Small intestine (tissue), 7 donors: ENCODE measurements around the gene USP16. TPM values are rescaled to one million over a fixed set of nuclear protein-coding genes. Genes with fewer than 3 reads are reported as not detected.
"Not testable (repeated sequence)": the region's sequence is repeated elsewhere in the genome, so short reads cannot be mapped to it uniquely, and the experiment has no call there.

Source experiments
- DNase-seq, 2 donors: peaks; one replicate each; pipeline versions ENCODE4 v3.0.0 to v3.0.0-alpha.2; 2013
- FAIRE-seq: peaks from 2 replicates; lab custom pipeline; 2012; peaks lifted over from hg19 to GRCh38; lab: Jason Lieb, UNC
- H3K27ac ChIP-seq, 3 donors: one replicate each; pipeline ENCODE4 v1.5.1; 2013; ENCODE audit warnings: low read length in 2 of 3, mild to moderate bottlenecking in 2 of 3, control low read depth in 1 of 3, inconsistent platforms in 1 of 3, low read depth in 1 of 3, moderate library complexity in 1 of 3
- H3K27me3 ChIP-seq, 3 donors: one replicate each; pipeline ENCODE4 v1.6.1; 2013; ENCODE audit warnings: low read length in 3 of 3, inconsistent platforms in 1 of 3; ENCODE audit not compliant: control insufficient read depth in 3 of 3, insufficient read depth in 3 of 3
- H3K36me3 ChIP-seq, 3 donors: one replicate each; pipeline ENCODE4 v1.6.1; 2013; ENCODE audit warnings: low read length in 3 of 3, inconsistent platforms in 1 of 3, low read depth in 1 of 3, mild to moderate bottlenecking in 1 of 3, moderate library complexity in 1 of 3; ENCODE audit not compliant: control insufficient read depth in 3 of 3, insufficient read depth in 2 of 3
- H3K4me1 ChIP-seq, 3 donors: one replicate each; pipeline ENCODE4 v1.6.1; 2013; ENCODE audit warnings: low read length in 2 of 3, inconsistent platforms in 1 of 3, low read depth in 1 of 3, mild to moderate bottlenecking in 1 of 3, moderate library complexity in 1 of 3; ENCODE audit not compliant: control insufficient read depth in 3 of 3, insufficient read depth in 2 of 3
- H3K4me3 ChIP-seq, 3 donors: one replicate each; pipeline ENCODE4 v1.5.1; 2013; ENCODE audit warnings: low read length in 3 of 3, control low read depth in 1 of 3, inconsistent platforms in 1 of 3, low read depth in 1 of 3, mild to moderate bottlenecking in 1 of 3, moderate library complexity in 1 of 3
- H3K9me3 ChIP-seq, 2 donors: one replicate each; pipeline ENCODE4 v1.6.1; 2013; ENCODE audit warnings: low read depth in 1 of 2, low read length in 1 of 2; ENCODE audit not compliant: control insufficient read depth in 2 of 2, insufficient read depth in 1 of 2
- WGBS, 3 donors: extraction: QIAGEN DNeasy Blood & Tissue Kit; methylation state at CpG; one replicate each; pipeline ENCODE4 v1.1.7; 2013; 5-methylcytosine and 5-hydroxymethylcytosine counted together
- polyA plus RNA-seq, 4 donors: library from polyadenylated mRNA; stranded (reverse) in 3 of 4; unstranded in 1 of 4; fragments of 200-250 nt in 3 of 4; fragments of 120-200 nt in 1 of 4; gene quantifications; one replicate each; pipeline versions ENCODE4 v1.2.1 to v1.2.3, GENCODE V29; 2013
- donor health status: healthy with polysubstance abuse.
- donor health status: control.
- donor health status: control.
- donor health status: Bipolar disorder and iron deficiency.
- donor health status: healthy.

Gene USP16
- polyA plus RNA-seq, 4 donors: 24.6 to 42.3 (median 29.1) TPM

DNA sequence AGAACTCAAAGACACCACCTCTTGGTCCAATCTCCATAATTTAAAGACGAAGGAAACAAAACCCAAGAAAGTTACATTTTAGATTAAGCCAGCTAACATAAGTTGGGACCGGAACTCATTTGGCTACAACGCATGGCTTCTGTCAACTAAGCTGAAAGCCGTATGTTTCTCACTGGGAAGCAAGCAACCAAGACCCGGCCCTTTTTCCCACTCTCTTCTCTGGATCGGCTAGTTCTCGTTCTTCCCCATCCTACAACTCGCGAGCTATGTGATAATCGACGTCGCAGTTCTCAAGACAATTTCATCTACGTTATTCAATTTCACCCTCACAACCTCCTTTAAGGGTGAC, 48.4 kb downstream of the USP16 start:
- peak overlapping the region; percentile 64 to 94 (median 91) for H3K27ac ChIP-seq
- FAIRE-seq (no peak), DNase-seq (peak in 1 of 2 donors; percentile 17)
- peaks cover 5 to 15% (median 11%) of the 10 kb centered on the region in 3 donors for H3K4me1 ChIP-seq
- 0 to 1% (median 1%) methylated on average over 13 of the region's 13 CpGs for WGBS, 3 donors
- peaks cover 0 to 6% of the 10 kb centered on the region in 2 donors for H3K9me3 ChIP-seq
- no peaks in the 10 kb centered on the region for H3K27me3 ChIP-seq
- H3K4me3 ChIP-seq: peak overlapping the region; percentile 69 to 100 (median 75)
- peaks cover 0 to 9% (median 0%) of the 10 kb centered on the region in 3 donors for H3K36me3 ChIP-seq

DNA sequence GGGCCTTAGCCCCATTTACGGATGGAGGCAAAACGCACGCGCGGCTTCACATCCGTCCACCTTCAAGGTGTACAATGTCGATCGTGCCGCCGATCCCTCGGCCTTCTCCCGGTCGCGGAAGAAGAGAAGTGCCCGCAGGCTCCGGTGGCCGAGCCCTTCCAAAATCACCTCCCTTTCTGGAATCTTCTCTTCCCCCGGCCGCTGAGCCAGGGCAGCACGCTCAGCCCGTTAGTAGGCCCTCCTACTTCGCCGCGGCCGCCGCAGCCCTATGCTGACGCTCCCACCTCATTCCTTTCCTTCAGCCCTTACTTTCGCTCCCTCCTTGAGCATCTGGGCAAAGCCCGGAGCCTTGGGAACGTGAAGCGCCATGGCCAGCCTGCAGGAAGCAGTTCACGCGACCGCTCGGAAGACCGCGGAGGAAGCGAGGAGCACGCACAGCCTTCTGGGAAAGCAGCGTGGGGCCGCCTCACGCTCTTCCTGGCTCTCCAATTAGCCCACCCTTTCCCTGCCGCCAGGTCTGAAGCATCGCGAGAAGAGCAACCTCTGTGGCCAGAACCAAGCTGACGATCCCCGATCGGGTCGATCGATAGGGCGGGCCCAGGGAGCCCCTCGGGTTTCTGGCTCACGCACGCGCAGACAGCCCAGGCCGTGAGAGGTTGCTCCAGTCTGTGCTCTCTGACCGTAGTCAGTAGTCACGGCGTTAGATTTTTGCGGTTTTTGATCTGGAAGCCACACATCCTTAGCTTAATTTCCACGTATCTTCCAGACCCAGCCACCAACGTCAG, 48.9 kb downstream of the USP16 start, which contains the start of gene CCT8:
Gene CCT8 (minus strand): TSS at position 427 of the 785 bp plus-strand sequence. CDS start 58 bp downstream, at position 369.
- DNase-seq: peak; percentile 100
- peak within 1 kb of the TSS; percentile 69 to 100 (median 75) for H3K4me3 ChIP-seq
- H3K9me3 ChIP-seq: peaks cover 0 to 6% of the 10 kb centered on the region in 2 donors
- peaks cover 0 to 7% (median 0%) of the 10 kb centered on the region in 3 donors for H3K36me3 ChIP-seq
- H3K4me1 ChIP-seq: peaks cover 5 to 15% (median 14%) of the 10 kb centered on the region in 3 donors
- peak within 1 kb of the TSS; percentile 88 to 94 (median 93) for H3K27ac ChIP-seq
- 0% methylated on average over 62 of the region's 62 CpGs for WGBS, 3 donors
- H3K27me3 ChIP-seq: no peaks in the 10 kb centered on the region
- FAIRE-seq: no peak

DNA sequence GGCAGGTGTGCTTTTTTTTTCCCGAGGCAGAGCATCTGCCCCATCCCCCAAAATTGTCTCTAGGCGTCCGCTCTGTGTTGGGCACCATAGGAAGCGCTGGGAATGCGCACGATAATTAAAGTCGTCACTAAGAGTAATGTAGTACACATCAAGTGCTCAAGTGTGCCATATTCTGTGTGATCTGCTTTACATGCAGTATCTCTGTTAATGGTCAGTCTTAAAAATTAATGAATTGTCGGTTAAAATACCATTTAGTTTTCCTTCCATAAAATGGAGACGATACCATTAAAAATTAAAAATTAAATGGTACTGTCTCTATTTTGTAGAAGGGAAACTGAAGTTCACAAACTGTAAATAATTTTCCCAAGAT, 49.5 kb downstream of the USP16 start:
- DNase-seq (no peak), FAIRE-seq (no peak)
- H3K36me3 ChIP-seq: peaks cover 0 to 3% (median 0%) of the 10 kb centered on the region in 3 donors
- no peaks in the 10 kb centered on the region for H3K27me3 ChIP-seq
- H3K4me3 ChIP-seq: peak overlapping the region; percentile 18 to 100 (median 67)
- H3K27ac ChIP-seq: peak overlapping the region; percentile 88 to 93 (median 90)
- WGBS, 3 donors: 3 to 9% (median 7%) methylated on average over 9 of the region's 9 CpGs
- peaks cover 5 to 15% (median 14%) of the 10 kb centered on the region in 3 donors for H3K4me1 ChIP-seq
- peaks cover 0 to 6% of the 10 kb centered on the region in 2 donors for H3K9me3 ChIP-seq

DNA sequence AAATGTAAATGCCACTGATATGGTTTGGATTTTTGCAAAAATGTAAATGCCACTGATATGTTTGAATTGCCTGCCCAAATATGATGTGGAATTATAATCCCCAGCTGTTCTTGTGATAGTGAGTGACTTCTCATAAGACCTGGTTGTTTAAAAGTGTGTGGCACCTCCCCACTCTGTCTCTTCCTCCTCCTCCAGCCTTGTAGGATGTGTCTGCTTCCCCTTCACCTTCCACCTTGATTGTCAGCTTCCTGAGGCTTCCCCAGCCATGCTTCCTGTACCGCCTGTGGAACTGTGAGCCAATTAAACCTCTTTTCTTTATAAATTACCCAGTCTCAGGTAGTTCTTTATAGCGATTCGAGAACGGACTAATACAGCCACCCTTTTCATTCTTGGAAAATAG, 50.3 kb downstream of the USP16 start:
- WGBS, 3 donors: 92 to 97% (median 95%) methylated on average over 4 of the region's 4 CpGs
- H3K4me3 ChIP-seq: no peak overlapping the region
- H3K27ac ChIP-seq: no peak overlapping the region
- peaks cover 0 to 6% of the 10 kb centered on the region in 2 donors for H3K9me3 ChIP-seq
- peaks cover 6 to 15% (median 14%) of the 10 kb centered on the region in 3 donors for H3K4me1 ChIP-seq
- peaks cover 0 to 3% (median 0%) of the 10 kb centered on the region in 3 donors for H3K36me3 ChIP-seq
- no peak for FAIRE-seq
- DNase-seq: no peak
- H3K27me3 ChIP-seq: no peaks in the 10 kb centered on the region

DNA sequence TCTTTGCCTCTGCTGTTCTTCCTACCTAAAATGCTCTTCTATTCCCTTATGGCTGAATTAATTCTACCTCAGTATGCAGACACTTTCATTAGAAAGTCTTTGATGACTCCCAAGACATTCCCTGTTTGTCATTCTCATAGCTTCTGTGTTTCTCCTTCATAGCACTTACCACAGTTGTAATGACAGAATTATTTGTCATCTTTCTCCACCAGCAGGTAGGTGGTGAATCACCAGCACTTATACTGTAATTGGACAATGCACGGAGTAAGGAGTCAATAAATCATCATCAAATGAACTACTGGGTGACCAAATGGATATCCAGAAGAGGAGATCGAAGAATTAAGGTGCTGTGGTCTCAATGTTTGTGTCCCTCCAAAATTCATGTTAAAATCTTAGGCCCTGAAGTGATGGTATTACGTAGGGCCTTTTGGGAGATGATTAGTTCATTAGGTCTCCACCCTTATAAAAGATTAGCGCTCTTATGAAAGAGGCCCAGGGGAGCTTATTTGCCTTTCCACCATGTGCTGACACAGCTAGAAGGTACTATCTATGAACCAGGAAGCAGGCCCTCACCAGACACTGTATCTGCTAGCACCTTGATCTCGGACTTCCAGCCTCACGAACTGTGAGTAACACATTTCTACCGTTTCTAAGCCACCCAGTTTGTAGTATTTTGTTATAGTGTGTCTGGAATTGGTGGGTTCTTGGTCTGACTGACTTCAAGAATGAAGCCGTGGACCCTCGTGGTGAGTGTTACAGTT, 51.4 kb downstream of the USP16 start:
- peak overlapping the region in 2 of 3 donors; percentile 45 to 93 for H3K27ac ChIP-seq
- FAIRE-seq: no peak
- peaks cover 6 to 14% (median 14%) of the 10 kb centered on the region in 3 donors for H3K4me1 ChIP-seq
- peaks cover 0 to 6% of the 10 kb centered on the region in 2 donors for H3K9me3 ChIP-seq
- DNase-seq: no peak
- no peaks in the 10 kb centered on the region for H3K27me3 ChIP-seq
- no peak overlapping the region for H3K4me3 ChIP-seq
- WGBS, 3 donors: 91 to 93% (median 91%) methylated on average over 9 of the region's 9 CpGs
- peaks cover 0 to 3% (median 0%) of the 10 kb centered on the region in 3 donors for H3K36me3 ChIP-seq

DNA sequence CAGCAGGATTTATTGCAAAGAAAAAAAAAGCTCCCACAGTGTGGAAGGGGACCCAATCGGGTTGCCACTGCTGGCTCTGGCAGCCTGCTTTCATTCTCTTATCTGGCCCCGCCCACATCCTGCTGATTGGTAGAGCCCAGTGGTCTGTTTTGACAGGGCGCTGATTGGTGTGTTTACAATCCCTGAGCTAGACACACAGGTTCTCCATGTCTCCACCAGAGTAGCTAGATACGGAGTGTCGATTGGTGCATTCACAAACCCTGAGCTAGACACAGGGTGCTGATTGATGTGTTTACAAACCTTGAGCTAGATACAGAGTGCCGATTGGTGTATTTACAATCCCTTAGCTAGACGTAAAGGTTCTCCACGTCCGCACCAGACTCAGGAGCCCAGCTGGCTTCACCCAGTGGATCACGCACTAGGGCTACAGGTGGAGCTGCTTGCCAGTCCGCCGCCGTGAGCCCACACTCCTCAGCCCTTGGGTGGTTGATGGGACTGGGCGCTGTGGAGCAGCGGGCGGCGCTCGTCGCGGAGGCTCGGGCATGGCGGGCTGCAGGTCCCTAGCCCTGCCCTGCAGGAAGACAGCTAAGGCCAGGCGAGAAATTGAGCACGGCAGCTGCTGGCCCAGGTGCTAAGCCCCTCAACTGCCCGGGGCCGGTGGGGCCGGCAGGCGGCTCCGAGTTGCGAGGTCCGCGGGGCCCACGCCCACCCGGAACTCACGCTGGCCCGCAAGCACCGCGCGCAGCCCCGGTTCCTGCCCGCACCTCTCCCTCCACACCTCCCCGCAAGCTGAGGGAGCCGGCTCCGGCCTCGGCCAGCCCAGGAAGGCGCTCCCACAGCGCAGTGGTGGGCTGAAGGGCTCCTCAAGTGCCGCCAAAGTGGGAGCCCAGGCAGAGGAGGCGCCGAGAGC, 52.5 kb downstream of the USP16 start:
- H3K27ac ChIP-seq: peak overlapping the region; percentile 90 to 93 (median 93)
- DNase-seq: peak; percentile 61 to 74
- H3K4me1 ChIP-seq, FAIRE-seq, H3K36me3 ChIP-seq, H3K27me3 ChIP-seq, H3K9me3 ChIP-seq: not testable (repeated sequence)
- peak overlapping the region; percentile 25 to 68 (median 66) for H3K4me3 ChIP-seq
- WGBS, 3 donors: 28 to 38% (median 30%) methylated on average over 41 to 50 of the region's 50 CpGs

DNA sequence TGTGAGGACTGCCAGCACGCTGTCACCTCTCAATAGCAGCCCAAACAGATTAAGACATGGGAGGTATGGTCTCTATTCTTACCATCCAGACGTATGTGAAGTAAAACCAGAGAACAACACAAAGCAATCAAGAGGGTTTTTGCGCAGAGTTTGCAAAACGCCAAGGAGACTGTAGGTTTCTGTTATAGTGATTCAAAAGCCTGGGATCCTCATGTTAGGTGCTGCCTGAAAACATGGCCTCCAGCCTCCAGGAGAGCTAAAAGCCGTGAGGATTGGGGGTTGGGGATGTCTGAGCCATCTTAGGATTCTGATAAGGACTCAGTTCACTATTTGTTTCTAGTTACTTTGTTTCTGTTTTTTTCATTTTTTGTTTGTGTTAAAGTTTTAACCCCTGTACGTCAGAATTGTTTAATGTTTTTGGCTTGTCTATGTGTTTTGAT, 53.2 kb downstream of the USP16 start:
- peak; percentile 60 to 68 for DNase-seq
- peak overlapping the region; percentile 25 to 68 (median 66) for H3K4me3 ChIP-seq
- H3K9me3 ChIP-seq: peaks cover 0 to 6% of the 10 kb centered on the region in 2 donors
- no peaks in the 10 kb centered on the region for H3K36me3 ChIP-seq
- peaks cover 0 to 3% (median 2%) of the 10 kb centered on the region in 3 donors for H3K4me1 ChIP-seq
- peak overlapping the region; percentile 90 to 93 (median 93) for H3K27ac ChIP-seq
- H3K27me3 ChIP-seq: no peaks in the 10 kb centered on the region
- FAIRE-seq: no peak
- 26 to 45% (median 27%) methylated on average over 6 of the region's 6 CpGs for WGBS, 3 donors
